Right forelimb (tissue), 1 donor: Measurements from ENCODE around the gene PLCL1.

Experiments used
- DNase-seq: peaks from one replicate; pipeline ENCODE4 v3.0.0-alpha.2; 2018

The PLCL1 gene

DNA sequence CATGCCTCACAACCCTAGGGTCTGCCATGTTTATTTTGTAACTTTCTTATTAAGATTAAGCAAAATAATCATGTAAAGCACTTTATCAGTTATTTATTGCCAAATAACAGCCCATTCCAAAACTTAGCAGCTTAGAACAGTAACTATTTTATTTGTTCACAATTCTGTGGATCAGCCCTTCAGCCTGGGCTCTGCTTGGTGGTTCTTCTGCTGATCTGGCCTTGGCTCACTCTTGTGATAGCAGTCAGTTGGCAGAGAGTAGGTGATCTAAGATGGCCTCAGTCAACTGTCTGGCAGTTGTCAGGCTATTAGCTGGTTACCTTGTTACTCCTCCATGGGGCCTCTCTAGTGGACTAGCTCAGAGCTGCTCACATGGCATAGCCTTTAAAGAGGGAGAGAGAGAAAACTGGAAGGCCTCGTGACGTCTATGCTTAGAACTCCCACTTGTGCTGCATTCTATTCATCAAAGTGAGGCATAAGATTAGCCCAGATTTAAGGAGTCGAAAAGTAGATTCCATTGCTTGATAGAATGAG, 54.3 kb downstream of the PLCL1 start:
- no peak for DNase-seq

DNA sequence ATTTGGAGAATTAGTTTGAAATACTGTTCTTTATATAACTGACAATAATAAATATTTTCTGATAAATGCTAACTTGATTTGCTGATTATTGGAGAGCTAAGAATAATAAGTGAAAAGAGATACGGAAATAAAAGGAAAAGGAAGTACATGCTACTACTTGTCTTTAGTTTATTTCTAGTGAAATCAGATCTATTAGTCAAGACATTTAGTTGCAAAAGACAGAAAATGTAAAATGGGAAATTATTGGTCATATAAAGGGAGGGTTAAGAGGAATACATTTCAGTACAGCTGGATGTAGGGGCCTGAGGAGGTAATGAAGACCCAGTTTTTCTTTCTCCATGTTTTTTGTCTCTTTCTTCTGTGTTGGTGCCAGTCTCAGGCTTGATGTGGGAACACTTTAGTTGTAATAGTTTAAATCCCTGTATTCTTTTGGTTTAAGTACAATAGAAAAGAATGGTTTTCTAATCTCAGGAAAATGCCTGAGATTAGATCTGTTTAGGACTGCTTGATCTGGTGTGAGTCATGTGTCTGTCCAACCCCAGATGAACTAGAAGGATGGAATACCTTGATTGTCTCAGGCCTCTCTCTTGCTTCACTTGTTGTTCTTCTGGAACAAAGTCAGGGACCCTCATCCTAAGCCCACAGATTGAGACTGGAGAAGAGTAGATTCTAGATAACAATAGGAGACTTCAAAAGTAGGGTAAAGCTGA, 58.0 kb downstream of the PLCL1 start:
- no peak for DNase-seq

- DNase-seq, result no peak
Observed at GRCh38 chr2:197863744-197864143, 59.4 kb downstream of the PLCL1 start.

GRCh38 chr2:197866455-197866854, 62.1 kb downstream of the PLCL1 start:
- no peak for DNase-seq

DNA sequence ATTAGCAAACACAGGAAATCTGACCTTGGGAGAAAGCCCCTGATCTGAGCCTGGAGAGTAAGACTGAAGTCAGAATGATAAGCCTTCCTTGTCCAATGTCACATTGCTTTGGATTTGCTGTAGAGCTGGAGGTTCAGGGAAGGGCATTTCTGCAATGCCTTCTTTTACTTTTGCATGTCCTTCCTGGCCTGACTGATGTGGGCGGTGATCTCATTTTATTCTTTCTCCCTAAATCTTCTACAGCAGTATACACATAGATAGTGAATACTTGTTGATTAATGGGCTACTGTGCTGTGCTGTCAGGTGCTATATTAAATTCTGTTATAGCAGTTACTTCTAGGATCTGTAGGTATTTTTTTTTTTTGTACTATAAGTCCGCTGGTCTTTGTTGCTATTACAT, 62.6 kb downstream of the PLCL1 start:
- no peak for DNase-seq

- DNase-seq, result no peak
Observed at GRCh38 chr2:197867624-197868023, 63.2 kb downstream of the PLCL1 start.

DNA sequence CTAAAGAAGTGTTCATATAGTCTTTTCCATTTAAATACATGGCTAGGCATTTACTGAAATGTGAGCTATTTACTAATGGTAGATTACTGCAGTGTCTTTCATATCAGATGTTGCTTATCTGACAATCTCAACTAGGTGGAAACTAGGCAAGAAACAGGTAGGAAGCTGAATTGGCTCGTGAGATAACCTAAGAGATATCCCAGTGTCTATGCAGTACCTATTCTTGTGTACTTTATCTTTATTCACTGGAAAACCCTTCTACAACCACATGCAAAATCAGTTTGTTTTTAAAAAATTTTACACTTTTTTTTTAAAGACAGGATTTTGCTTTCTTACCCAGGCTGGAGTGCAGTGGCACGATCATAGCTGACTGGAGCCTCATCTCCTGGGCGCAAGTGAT, 63.8 kb downstream of the PLCL1 start:
- no peak for DNase-seq

DNA sequence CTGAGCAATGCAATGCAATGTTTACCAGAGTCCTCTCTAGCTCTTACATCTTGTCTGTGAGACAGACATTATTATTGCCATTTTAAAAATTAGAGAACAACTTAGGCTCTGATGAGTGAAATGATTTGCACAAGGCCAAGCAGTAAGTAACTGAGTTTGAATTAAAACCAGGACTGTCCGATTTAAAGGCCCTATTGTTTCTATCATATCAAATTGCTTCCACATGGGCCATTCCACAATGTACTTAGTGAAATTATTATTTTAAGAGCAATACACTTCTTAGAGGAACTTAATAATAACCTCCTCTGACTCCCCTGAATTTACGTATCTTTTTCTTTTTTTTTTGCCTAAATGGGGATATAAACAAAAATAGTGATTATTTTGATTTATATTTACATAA, 64.6 kb downstream of the PLCL1 start:
- DNase-seq, result no peak

GRCh38 chr2:197869501-197870111, 65.2 kb downstream of the PLCL1 start:
- DNase-seq, result no peak

DNA sequence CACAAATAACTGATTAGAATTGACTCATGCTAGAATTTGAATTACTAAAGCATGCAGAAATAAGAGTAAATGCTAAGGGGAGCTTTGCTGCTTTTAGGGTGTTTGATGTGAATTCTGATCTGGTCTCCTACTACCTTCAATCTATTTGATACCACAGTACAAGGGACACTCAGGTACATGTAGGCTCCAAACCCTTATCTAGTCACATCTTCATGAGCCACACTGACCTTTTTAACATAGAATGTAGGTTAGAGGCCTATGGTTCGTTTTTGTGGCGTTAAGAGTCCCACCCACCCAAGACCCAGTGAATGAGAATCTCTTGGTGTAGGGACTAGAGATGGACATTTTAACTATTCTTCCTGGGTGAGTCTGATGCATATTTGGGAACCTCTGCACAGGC, 65.7 kb downstream of the PLCL1 start:
- DNase-seq, result no peak

DNA sequence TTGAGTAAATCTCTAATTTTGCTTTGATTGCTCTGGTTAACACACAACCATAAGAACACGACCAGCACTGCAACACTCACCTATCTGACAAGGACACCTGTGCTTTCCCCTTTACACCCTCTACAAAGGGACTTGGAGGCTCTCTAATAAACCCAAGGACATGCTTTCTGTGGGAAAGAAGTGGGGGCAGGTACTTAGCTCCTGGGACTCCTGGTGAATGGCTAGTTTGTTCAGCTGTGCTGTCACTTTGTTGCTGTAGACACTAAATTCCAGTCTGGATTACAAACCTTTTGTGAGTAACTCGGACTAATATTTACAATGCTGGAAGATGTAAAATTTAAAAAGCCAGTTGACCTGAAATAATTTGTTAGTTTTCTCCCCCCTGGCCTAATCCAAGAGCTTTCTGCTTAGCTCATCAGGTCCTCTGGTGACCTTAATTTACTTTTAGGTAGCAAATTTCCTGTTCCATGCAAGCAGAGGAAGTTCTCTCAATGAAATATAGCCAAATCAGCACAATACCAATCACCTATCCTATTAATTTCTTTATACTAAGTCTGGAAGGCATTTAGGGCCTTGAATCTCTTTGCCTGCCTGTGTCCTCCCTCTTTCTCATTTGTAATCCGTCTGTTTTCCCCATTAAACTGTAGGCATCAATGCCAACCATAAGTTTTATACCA, 67.5 kb downstream of the PLCL1 start:
- no peak for DNase-seq

DNA sequence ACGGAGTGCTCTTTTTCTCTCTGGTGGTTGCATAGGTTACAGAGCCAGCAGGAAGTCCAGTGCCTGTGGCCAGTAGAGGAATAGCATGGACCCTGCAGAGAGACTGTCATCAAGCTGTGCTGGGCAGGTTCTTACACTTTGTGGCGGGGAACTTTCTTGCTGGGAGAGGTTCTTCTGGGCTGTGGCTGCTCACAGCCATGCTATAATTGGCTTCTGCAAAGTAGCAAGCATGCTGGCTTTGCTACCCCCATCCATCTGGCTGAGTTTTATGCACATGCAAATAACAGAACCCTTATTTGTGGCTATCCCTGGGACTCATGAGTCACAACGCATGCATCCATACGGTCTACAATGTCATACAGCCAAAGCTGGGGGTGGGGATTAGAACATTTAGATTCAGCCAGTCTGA, 68.9 kb downstream of the PLCL1 start:
- DNase-seq, result peak; percentile 47

DNA sequence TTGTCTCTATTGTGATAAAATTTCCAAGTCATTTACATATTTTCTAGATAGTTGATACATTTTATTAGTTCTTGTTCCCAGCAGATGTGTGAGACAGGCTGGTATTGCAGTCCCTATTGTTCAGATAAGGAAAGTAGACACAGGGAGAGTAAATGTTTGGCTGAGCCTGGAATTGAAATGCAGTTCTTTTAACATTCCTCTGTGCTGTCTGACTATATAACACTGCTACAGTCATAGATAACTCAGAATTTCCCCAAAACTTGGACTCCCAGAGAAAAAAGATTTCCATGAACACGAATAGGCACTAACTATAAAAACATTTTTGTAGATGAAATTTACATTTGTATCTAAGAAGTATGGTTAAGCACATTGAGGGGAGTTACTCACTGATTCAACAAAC, 71.4 kb downstream of the PLCL1 start:
- DNase-seq, result no peak

- no peak for DNase-seq
Observed at GRCh38 chr2:197876524-197876923, 72.1 kb downstream of the PLCL1 start.

DNA sequence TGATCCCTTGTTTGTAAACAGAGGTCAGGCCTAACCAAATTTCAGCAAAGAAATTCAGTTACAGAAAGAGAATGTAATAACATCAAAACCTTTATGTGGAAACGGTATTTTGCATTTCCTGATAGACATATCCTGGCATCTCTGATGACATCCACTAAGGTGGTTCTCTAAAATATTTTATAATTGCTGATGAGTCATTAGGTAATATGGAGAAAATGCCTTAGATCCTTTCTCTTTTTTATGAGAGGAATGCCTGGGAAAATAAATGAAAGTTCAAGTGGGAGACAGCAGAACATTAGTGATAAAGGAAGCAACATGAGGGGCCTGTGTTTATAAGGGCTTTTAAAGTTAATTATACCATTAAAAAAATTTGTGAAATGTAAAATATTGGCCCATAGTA, 72.6 kb downstream of the PLCL1 start:
- DNase-seq, result no peak

DNA sequence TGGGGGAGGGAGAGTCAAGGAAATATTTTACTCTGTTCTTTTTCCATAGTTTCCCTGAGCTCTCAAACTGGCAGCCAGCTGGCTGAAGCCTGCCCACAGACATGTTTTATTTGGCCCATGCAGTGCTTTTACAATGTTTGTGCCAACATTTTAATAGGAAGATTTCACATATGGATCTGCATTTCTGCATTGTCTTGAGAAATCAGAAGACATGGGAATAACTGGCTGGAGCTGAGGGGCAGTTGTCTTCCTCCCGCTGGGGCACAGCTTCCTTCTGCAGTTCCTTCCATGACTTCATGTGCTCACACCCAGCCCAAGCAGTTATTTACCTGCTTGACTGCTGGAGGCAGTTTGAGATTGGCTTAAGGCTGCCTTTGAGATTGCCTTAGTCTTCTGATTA, 74.4 kb downstream of the PLCL1 start:
- no peak for DNase-seq

GRCh38 chr2:197879812-197880408, 75.5 kb downstream of the PLCL1 start:
- DNase-seq, result no peak

- DNase-seq, result no peak
Observed at GRCh38 chr2:197883354-197884032, 79.1 kb downstream of the PLCL1 start.

GRCh38 chr2:197884252-197884651, 79.9 kb downstream of the PLCL1 start:
- DNase-seq, result no peak

- DNase-seq, result no peak
Observed at GRCh38 chr2:197885126-197885525, 80.7 kb downstream of the PLCL1 start.

DNA sequence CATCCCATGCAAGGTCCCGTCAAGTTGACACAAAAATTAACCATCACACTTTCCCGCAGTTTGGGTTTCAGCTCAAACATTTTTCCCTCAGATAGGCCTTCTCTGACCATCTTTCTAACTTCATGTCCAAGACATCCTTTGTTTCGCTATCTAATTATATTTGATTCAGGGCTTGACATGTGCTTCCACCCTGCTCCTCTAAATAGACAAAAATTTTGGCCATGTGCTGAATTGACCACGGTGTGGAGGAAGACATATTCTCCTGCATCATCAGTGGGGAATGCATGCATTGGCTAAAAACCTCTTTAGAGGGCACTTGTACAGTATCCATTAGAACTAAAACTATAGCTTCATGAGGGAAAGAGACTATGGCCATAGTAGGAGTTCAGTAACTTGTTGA, 81.2 kb downstream of the PLCL1 start:
- no peak for DNase-seq

DNA sequence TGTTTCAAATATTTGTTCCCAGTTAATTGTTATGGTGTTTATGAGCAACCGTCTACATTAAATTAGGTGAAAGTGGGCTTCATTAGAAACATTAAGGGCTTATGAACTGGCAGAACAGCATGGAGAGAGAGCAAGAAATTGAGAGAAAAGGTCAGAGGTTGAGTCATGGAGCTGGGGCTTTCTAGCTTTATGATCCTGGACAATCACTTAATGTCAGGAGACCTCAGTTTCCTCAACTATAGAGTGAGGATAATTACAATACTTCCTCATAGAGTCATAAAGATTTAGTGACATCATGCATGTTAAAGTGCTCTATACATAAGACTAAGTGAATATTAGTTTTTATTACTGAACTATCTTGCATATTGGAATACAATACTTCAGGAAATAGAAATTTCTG, 83.9 kb downstream of the PLCL1 start:
- no peak for DNase-seq

- no peak for DNase-seq
Observed at GRCh38 chr2:197889041-197889440, 84.6 kb downstream of the PLCL1 start.
